Sigmoid colon (tissue), 7 donors: ENCODE results near the gene BMERB1. TPM values are rescaled to one million over a fixed set of nuclear protein-coding genes. Genes with fewer than 3 reads are reported as not detected.
A peak's percentile ranks its signal among the peaks of the same experiment; 100 is the strongest.

Experiments used
- DNase-seq: peaks from one replicate; pipeline ENCODE4 v3.0.0-alpha.2; 2019
- H3K27ac ChIP-seq, 4 donors: fragments of 200-600 bp; sonication (generic); one replicate each; pipeline ENCODE4 v1.5.1; 2016 to 2019; ENCODE audit warnings: mild to moderate bottlenecking in 1 of 4
- H3K27me3 ChIP-seq, 3 donors: fragments of 200-600 bp; sonication (generic); one replicate each; pipeline ENCODE4 v1.5.1; 2019; ENCODE audit warnings: mild to moderate bottlenecking in 1 of 3
- H3K36me3 ChIP-seq, 4 donors: fragments of 200-600 bp; sonication (generic); one replicate each; pipeline ENCODE4 v1.5.1; 2016 to 2019
- H3K4me1 ChIP-seq, 4 donors: fragments of 200-600 bp; sonication (generic); one replicate each; pipeline ENCODE4 v1.5.1; 2017 to 2019
- H3K4me3 ChIP-seq, 4 donors: fragments of 200-600 bp; sonication (generic); one replicate each; pipeline ENCODE4 v1.5.1; 2017 to 2019; ENCODE audit warnings: mild to moderate bottlenecking in 2 of 4, moderate library complexity in 1 of 4
- H3K9me3 ChIP-seq, 4 donors: fragments of 200-600 bp in 3 of 4; sonication (generic) in 3 of 4; one replicate each; pipeline versions ENCODE4 v1.5.1 to v1.6.1; 2013 to 2019
- EP300 ChIP-seq, 4 donors: sonication (generic); formaldehyde crosslinking; IDR thresholded peaks; one replicate each; pipeline ENCODE4 v1.6.1; 2017; ENCODE audit warnings: antibody characterized with exemption in 4 of 4
- POLR2A ChIP-seq, 2 donors: fragments of 450-650 bp; IDR thresholded peaks; one replicate each; pipeline ENCODE4 v1.6.1; 2016; ENCODE audit warnings: antibody characterized with exemption in 2 of 2, mild to moderate bottlenecking in 2 of 2, moderate library complexity in 2 of 2
- POLR2AphosphoS5 ChIP-seq, 4 donors: sonication (generic); formaldehyde crosslinking; IDR thresholded peaks; one replicate each; pipeline ENCODE4 v1.6.1; 2017; ENCODE audit warnings: antibody characterized with exemption in 4 of 4
- WGBS, 2 donors: extraction: QIAGEN DNeasy Blood & Tissue Kit; methylation state at CpG; one replicate each; pipeline ENCODE4 v1.1.7; 2013; 5-methylcytosine and 5-hydroxymethylcytosine counted together
- intact Hi-C: fragments of 100-400 bp; cut with DNase I; formaldehyde crosslinking; loops from one replicate; pipeline ENCODE4 v1.15.1; 2023
- polyA plus RNA-seq, 3 donors: library from polyadenylated mRNA; stranded (reverse); fragments of 200-250 nt; gene quantifications; one replicate each; pipeline ENCODE4 v1.2.3, GENCODE V29; 2013
- total RNA-seq, 4 donors: library from RNA; depleted of rRNA; stranded (reverse); fragments of >200 nt; gene quantifications; one replicate each; pipeline ENCODE4 v1.1.0, GENCODE V29; 2016
- TF ChIP-seq, protein P1 (sequence below), 4 experiments: fragments of 450-650 bp in 3 of 4; fragments of 200-600 bp in 1 of 4; IDR thresholded peaks; one replicate each; pipeline ENCODE4 v1.5.1; 2016 to 2019; ENCODE audit warnings: antibody characterized with exemption in 4 of 4, mild to moderate bottlenecking in 3 of 4, moderate library complexity in 2 of 4
- donor health status: healthy with polysubstance abuse.
- donor health status: Bipolar disorder and iron deficiency.
- donor health status: healthy.

The BMERB1 gene
- total and polyA plus RNA-seq, 7 donors = 3.7 to 112 (median 63.4) TPM

DNA sequence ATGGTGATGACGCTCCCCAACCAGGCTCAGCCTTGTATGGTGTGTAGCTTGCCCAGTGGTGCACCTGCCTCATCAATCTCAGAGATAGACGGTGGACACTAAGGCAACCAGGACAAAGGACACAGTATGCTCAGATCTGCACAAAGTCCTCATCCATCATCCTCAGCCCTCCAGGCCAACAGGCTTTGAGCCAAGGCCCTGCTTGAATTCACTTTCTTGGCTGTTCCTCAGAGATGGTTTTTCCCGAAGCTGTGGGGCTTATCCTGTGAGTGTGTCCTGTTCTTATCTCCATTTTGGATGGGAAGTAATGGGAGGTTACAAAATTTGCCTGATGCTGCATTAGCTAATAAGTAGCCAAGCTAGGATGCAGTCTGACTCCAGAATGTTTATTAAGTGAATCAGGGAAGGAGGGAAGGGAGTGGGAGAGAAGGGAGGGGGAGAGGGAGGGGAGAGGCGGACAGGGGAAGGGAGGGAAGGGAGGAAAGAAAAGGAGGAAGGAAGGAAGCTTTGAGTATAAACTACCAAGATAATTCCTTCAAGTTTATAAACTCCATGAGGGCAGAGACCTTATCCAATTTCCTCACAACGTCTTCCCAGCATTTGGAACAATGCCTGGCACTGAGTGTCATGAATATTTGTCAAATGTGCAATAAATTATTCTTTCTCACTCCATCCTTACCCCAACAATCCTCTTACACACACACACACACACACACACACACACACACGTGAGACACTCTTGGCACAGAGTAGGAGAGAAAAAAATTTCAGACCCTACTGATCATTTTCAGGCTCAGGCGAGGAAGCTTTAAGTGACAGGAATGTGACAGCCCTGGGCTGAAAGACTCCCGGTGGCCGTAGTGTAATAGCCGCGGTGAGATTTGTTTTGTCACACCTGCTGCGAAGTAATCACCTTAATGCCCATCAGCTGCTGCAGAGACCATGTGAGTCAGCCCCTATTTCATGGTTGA, 84.3 kb downstream of the BMERB1 start:
- peaks cover 0 to 42% (median 40%) of the 10 kb centered on the region in 4 donors for H3K4me1 ChIP-seq
- H3K9me3 ChIP-seq = no peaks in the 10 kb centered on the region
- peaks cover 0 to 11% (median 2%) of the 10 kb centered on the region in 4 donors for H3K36me3 ChIP-seq
- intact Hi-C loops = no loop called here
- no peaks in the 10 kb centered on the region for H3K27me3 ChIP-seq
- peak; percentile 72 for DNase-seq
- peak overlapping the region; percentile 36 to 69 (median 62) for H3K27ac ChIP-seq
- TF ChIP-seq POLR2AphosphoS5 (IDR thresholded peaks at IDR 0.05) (peak in 3 of 4 donors; percentile 58 to 59 (median 58)), EP300 (IDR thresholded peaks at IDR 0.05) (no peak)
- WGBS, 2 donors = 43 to 58% methylated on average over 12 of the region's 12 CpGs
- no peak overlapping the region for H3K4me3 ChIP-seq

DNA sequence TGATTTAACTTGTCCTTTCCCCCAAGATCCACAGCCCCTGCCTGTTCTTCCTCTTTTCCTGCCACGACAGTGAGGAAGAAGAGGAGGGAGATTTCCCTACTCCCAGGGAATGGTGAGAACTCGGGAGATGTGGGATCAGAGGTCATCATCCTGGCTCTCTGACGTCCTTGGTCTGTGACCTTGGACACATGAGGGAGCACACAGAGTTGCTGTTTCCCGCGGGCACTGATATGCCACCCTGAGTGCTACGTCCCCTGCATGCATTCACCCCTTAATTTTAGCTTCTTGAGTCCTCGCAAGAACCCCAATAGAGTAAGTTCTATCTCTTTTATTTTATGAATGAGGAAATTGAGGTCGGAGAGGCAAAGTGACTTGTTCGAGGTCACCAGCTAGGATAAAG, 85.4 kb downstream of the BMERB1 start:
- H3K4me1 ChIP-seq = peaks cover 0 to 42% (median 40%) of the 10 kb centered on the region in 4 donors
- H3K36me3 ChIP-seq = peaks cover 0 to 11% (median 2%) of the 10 kb centered on the region in 4 donors
- no peaks in the 10 kb centered on the region for H3K9me3 ChIP-seq
- intact Hi-C loops = loop anchor here (10.0 kb wide), 1 partner anchor 65 kb away; no protein-coding TSS in a partner anchor
- no peak overlapping the region for H3K4me3 ChIP-seq
- WGBS, 2 donors = 67 to 84% methylated on average over 9 of the region's 9 CpGs
- H3K27me3 ChIP-seq = no peaks in the 10 kb centered on the region
- no peak for DNase-seq
- H3K27ac ChIP-seq = peak overlapping the region; percentile 36 to 69 (median 62)
- TF ChIP-seq, protein P1, sequence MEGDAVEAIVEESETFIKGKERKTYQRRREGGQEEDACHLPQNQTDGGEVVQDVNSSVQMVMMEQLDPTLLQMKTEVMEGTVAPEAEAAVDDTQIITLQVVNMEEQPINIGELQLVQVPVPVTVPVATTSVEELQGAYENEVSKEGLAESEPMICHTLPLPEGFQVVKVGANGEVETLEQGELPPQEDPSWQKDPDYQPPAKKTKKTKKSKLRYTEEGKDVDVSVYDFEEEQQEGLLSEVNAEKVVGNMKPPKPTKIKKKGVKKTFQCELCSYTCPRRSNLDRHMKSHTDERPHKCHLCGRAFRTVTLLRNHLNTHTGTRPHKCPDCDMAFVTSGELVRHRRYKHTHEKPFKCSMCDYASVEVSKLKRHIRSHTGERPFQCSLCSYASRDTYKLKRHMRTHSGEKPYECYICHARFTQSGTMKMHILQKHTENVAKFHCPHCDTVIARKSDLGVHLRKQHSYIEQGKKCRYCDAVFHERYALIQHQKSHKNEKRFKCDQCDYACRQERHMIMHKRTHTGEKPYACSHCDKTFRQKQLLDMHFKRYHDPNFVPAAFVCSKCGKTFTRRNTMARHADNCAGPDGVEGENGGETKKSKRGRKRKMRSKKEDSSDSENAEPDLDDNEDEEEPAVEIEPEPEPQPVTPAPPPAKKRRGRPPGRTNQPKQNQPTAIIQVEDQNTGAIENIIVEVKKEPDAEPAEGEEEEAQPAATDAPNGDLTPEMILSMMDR (IDR thresholded peaks at IDR 0.05) = no peak
- TF ChIP-seq POLR2AphosphoS5 (IDR thresholded peaks at IDR 0.05) (no peak), POLR2A (IDR thresholded peaks at IDR 0.05) (no peak), EP300 (IDR thresholded peaks at IDR 0.05) (no peak)

DNA sequence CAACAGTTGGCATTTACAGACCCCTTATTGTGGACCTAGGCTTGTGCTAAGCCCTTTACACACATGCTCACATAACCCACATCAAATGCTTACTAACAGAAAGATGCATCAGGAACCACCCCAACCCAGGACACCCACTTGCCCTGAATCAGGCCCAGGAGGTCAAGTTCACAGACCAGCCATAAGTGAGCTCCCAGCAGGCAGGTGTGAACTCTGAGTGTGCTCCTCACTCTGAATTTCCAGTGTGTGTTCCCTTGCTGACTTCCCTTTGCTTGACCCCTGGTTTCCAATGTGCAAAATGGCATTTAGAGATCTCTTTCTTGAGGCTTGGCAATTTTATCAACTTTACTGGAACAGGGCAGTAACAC, 87.0 kb downstream of the BMERB1 start:
- TF ChIP-seq POLR2A (IDR thresholded peaks at IDR 0.05) = no peak
- TF ChIP-seq, protein P1 (IDR thresholded peaks at IDR 0.05) = no peak
- no peak for TF ChIP-seq EP300 (IDR thresholded peaks at IDR 0.05)
- TF ChIP-seq POLR2AphosphoS5 (IDR thresholded peaks at IDR 0.05) = no peak
- Histone ChIP-seq H3K4me1 (peaks cover 0 to 42% (median 40%) of the 10 kb centered on the region in 4 donors), H3K27ac (peak overlapping the region; percentile 41 to 67 (median 54)), H3K27me3 (no peaks in the 10 kb centered on the region), H3K9me3 (no peaks in the 10 kb centered on the region), H3K4me3 (no peak overlapping the region), H3K36me3 (no peaks in the 10 kb centered on the region)
- intact Hi-C loops = loop anchor here (10.0 kb wide), 1 partner anchor 63 kb away; no protein-coding TSS in a partner anchor
- no peak for DNase-seq

DNA sequence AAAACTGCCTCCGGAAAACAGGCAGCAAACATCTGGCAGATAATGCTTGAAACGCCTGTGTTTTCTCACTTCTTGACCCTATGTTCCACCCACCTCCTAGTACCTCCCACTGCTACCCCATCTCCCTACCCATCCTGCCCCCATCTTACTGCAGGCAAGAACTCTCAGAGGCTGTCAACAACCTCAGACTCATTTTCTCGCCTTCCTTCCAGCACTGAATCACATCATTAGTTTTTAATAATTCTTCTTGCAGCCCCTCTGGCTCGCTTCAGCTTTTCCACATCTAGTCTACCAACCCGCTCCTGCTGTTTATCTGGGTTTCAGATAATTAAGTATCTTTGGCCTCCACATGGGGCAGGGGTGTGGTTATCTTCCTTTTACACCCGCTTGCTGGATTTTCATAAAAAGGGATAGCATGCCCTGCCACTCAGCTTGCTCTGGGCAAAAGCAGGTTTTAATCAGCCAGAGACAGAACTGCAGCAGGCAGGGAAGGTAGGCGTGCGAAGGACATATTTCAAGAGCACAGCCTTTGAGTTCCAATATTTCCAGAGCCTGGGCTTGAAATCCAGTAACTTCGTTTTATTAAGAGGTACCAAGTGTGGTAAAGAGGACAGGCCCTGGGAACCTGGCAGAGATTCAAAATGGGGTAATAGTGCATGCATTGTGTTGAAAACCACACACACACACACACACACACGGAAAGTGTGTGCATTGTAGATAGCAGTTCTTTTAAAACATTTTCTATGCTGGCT, 87.5 kb downstream of the BMERB1 start:
- H3K27ac ChIP-seq = peak overlapping the region; percentile 41 to 67 (median 54)
- DNase-seq = no peak
- no peaks in the 10 kb centered on the region for H3K9me3 ChIP-seq
- no peaks in the 10 kb centered on the region for H3K36me3 ChIP-seq
- TF ChIP-seq POLR2A (IDR thresholded peaks at IDR 0.05) = no peak
- TF ChIP-seq POLR2AphosphoS5 (IDR thresholded peaks at IDR 0.05) = peak in 3 of 4 donors; percentile 31 to 54 (median 34)
- intact Hi-C loops = loop anchor here (10.0 kb wide), 1 partner anchor 63 kb away; no protein-coding TSS in a partner anchor
- WGBS, 2 donors = 74 to 76% methylated on average over 10 of the region's 10 CpGs
- H3K4me1 ChIP-seq = peaks cover 0 to 42% (median 40%) of the 10 kb centered on the region in 4 donors
- no peaks in the 10 kb centered on the region for H3K27me3 ChIP-seq
- no peak overlapping the region for H3K4me3 ChIP-seq

DNA sequence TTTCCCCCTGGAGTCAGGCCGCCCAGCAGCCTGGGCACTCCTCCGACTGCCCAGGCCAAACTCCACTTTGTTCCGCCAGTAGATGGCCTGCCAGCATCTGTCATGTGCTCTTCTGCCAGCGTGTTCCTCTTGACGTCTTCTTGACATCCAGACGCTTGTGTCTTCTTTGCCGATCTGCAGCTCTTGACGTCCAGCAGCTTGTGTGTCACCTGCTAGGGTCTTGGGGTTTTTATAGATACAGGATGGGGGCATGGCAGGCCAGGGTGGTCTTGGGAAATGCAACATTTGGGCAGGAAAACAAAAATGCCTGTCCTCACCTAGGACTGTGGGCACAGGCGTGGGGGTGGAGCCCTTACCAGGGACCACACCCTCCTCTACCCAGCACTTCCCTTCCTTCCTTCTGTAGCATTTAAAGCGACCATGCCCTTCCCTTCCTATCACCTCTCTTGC, 88.7 kb downstream of the BMERB1 start:
- Histone ChIP-seq H3K9me3 (no peaks in the 10 kb centered on the region), H3K4me1 (peaks cover 0 to 39% (median 37%) of the 10 kb centered on the region in 4 donors), H3K27me3 (no peaks in the 10 kb centered on the region), H3K4me3 (no peak overlapping the region), H3K36me3 (no peaks in the 10 kb centered on the region), H3K27ac (peak overlapping the region in 1 of 4 donors; percentile 67)
- intact Hi-C loops = loop anchor here (10.0 kb wide), 1 partner anchor 62 kb away; no protein-coding TSS in a partner anchor
- WGBS, 2 donors = 21 to 65% methylated on average over 10 of the region's 10 CpGs
- DNase-seq = no peak
- TF ChIP-seq POLR2AphosphoS5 (IDR thresholded peaks at IDR 0.05) = no peak
- TF ChIP-seq, protein P1 (IDR thresholded peaks at IDR 0.05) = no peak
- no peak for TF ChIP-seq POLR2A (IDR thresholded peaks at IDR 0.05)
- no peak for TF ChIP-seq EP300 (IDR thresholded peaks at IDR 0.05)
